H9 (cell line): ENCODE results near the gene DNAAF3. TPM values are rescaled to one million over a fixed set of nuclear protein-coding genes. Genes with fewer than 3 reads are reported as not detected.

Experiments
- DNase-seq: peaks from one replicate; pipeline ENCODE4 v3.0.0-alpha.2; 2017
- H2AFZ ChIP-seq: one replicate; pipeline ENCODE4 v1.6.1; 2013; ENCODE audit warnings: mild to moderate bottlenecking, low read length, control low read depth, moderate library complexity
- H2AK5ac ChIP-seq: 2 replicates; pipeline ENCODE4 v1.6.1; 2013; ENCODE audit warnings: low read length, control low read depth, mixed read lengths; ENCODE audit not compliant: insufficient read length
- H2BK120ac ChIP-seq: one replicate; pipeline ENCODE4 v1.6.1; 2013; ENCODE audit warnings: low read depth, mild to moderate bottlenecking, low read length, control low read depth, inconsistent platforms; ENCODE audit not compliant: poor library complexity, severe bottlenecking
- H2BK12ac ChIP-seq: 2 replicates; pipeline ENCODE4 v1.6.1; 2013; ENCODE audit warnings: low read length, control low read depth, mixed read lengths, low read depth; ENCODE audit not compliant: insufficient read length
- H2BK15ac ChIP-seq: 2 replicates; pipeline ENCODE4 v1.6.1; 2013; ENCODE audit warnings: low read depth, low read length, control low read depth
- H2BK20ac ChIP-seq: one replicate; pipeline ENCODE4 v1.6.1; 2013; ENCODE audit warnings: low read depth, mild to moderate bottlenecking, low read length, control low read depth, inconsistent platforms; ENCODE audit not compliant: poor library complexity, severe bottlenecking
- H2BK5ac ChIP-seq: 2 replicates; pipeline ENCODE4 v1.6.1; 2013; ENCODE audit warnings: low read length, control low read depth, mixed read lengths; ENCODE audit not compliant: insufficient read length
- H3K14ac ChIP-seq: 2 replicates; pipeline ENCODE4 v1.6.1; 2013; ENCODE audit warnings: low read length, control low read depth; ENCODE audit not compliant: insufficient read depth
- H3K18ac ChIP-seq: 2 replicates; pipeline ENCODE4 v1.6.1; 2013; ENCODE audit warnings: low read depth, mild to moderate bottlenecking, mixed read lengths, low read length, control low read depth; ENCODE audit not compliant: insufficient read length
- H3K23ac ChIP-seq: 2 replicates; pipeline ENCODE4 v1.6.1; 2013; ENCODE audit warnings: low read length, control low read depth, mixed read lengths, low read depth; ENCODE audit not compliant: insufficient read length
- H3K23me2 ChIP-seq: 2 replicates; pipeline ENCODE4 v1.6.1; 2013; ENCODE audit warnings: low read depth, mild to moderate bottlenecking, mixed read lengths, low read length, control low read depth; ENCODE audit not compliant: insufficient read length, poor library complexity, severe bottlenecking
- H3K27ac ChIP-seq: 2 replicates; pipeline ENCODE4 v1.5.1; 2013; ENCODE audit warnings: low read length, control low read depth, mixed read lengths, low read depth; ENCODE audit not compliant: insufficient read length
- H3K27me3 ChIP-seq: 2 replicates; pipeline ENCODE4 v1.6.1; 2013; ENCODE audit warnings: low read length, control low read depth, inconsistent platforms; ENCODE audit not compliant: insufficient read depth
- H3K4ac ChIP-seq: 2 replicates; pipeline ENCODE4 v1.6.1; 2013; ENCODE audit warnings: low read depth, mild to moderate bottlenecking, control low read depth, inconsistent platforms, low read length, moderate library complexity
- H3K4me1 ChIP-seq: 2 replicates; pipeline ENCODE4 v1.6.1; 2013; ENCODE audit warnings: low read length, control low read depth, inconsistent platforms; ENCODE audit not compliant: insufficient read depth
- H3K4me2 ChIP-seq: 2 replicates; pipeline ENCODE4 v1.6.1; 2013; ENCODE audit warnings: low read length, control low read depth, mixed read lengths; ENCODE audit not compliant: insufficient read length, insufficient read depth
- H3K56ac ChIP-seq: 2 replicates; pipeline ENCODE4 v1.6.1; 2013; ENCODE audit warnings: low read depth, mild to moderate bottlenecking, mixed read lengths, low read length, control low read depth; ENCODE audit not compliant: insufficient read length
- H3K79me1 ChIP-seq: 2 replicates; pipeline ENCODE4 v1.6.1; 2013; ENCODE audit warnings: low read depth, mild to moderate bottlenecking, moderate library complexity, low read length, control low read depth, inconsistent platforms; ENCODE audit not compliant: insufficient read depth, poor library complexity, severe bottlenecking
- H3K79me2 ChIP-seq: 2 replicates; pipeline ENCODE4 v1.6.1; 2013; ENCODE audit warnings: low read length, control low read depth, inconsistent platforms; ENCODE audit not compliant: insufficient read depth
- H3K9ac ChIP-seq: 2 replicates; pipeline ENCODE4 v1.6.1; 2013; ENCODE audit warnings: low read length, control low read depth, mixed read lengths; ENCODE audit not compliant: insufficient read length; ENCODE audit errors: extremely low read depth
- H3K9me3 ChIP-seq: one replicate; pipeline ENCODE4 v1.6.1; 2013; ENCODE audit warnings: low read depth, low read length, inconsistent platforms; ENCODE audit not compliant: control insufficient read depth
- H3T11ph ChIP-seq: one replicate; pipeline ENCODE4 v1.6.1; 2013; ENCODE audit warnings: mild to moderate bottlenecking, low read length, control low read depth, inconsistent platforms
- H4K20me1 ChIP-seq: one replicate; pipeline ENCODE4 v1.6.1; 2013; ENCODE audit not compliant: control insufficient read depth, insufficient read length, insufficient read depth
- H4K5ac ChIP-seq: 2 replicates; pipeline ENCODE4 v1.6.1; 2013; ENCODE audit warnings: low read depth, mild to moderate bottlenecking, mixed read lengths, low read length, control low read depth; ENCODE audit not compliant: insufficient read length
- H4K8ac ChIP-seq: replicated peaks from 2 replicates; pipeline ENCODE4 v1.6.1; 2013; ENCODE audit warnings: low read length, control low read depth, mixed read lengths, low read depth; ENCODE audit not compliant: insufficient read length
- H4K91ac ChIP-seq: 2 replicates; pipeline ENCODE4 v1.6.1; 2013; ENCODE audit warnings: low read depth, mild to moderate bottlenecking, moderate library complexity, mixed read lengths, low read length, control low read depth; ENCODE audit not compliant: insufficient read length
- H3K27ac Mint-ChIP-seq, 3 experiments: 2 replicates in 2 of 3; 3 replicates in 1 of 3; pipeline ENCODE4 v1.8.0; 2020 to 2021; ENCODE audit warnings: mixed read lengths in 3 of 3, mild to moderate bottlenecking in 1 of 3, moderate library complexity in 1 of 3
- H3K27me3 Mint-ChIP-seq: 2 replicates; pipeline ENCODE4 v1.8.0; 2021; ENCODE audit warnings: low read depth, mild to moderate bottlenecking, moderate library complexity, mixed read lengths
- H3K36me3 Mint-ChIP-seq, 3 experiments: 2 replicates in 2 of 3; 3 replicates in 1 of 3; pipeline ENCODE4 v1.8.0; 2020 to 2021; ENCODE audit warnings: low read depth in 3 of 3, mixed read lengths in 3 of 3; ENCODE audit not compliant: insufficient read depth in 1 of 3
- H3K4me1 Mint-ChIP-seq, 2 experiments: 2 replicates each; pipeline ENCODE4 v1.8.0; 2020; ENCODE audit warnings: mixed read lengths in 2 of 2
- H3K4me3 Mint-ChIP-seq, 2 experiments: 2 replicates in 1 of 2; 3 replicates in 1 of 2; pipeline ENCODE4 v1.8.0; 2020 to 2021; ENCODE audit warnings: mild to moderate bottlenecking in 2 of 2, mixed read lengths in 2 of 2, moderate library complexity in 1 of 2
- H3K9me3 Mint-ChIP-seq, 2 experiments: 2 replicates in 1 of 2; 3 replicates in 1 of 2; pipeline ENCODE4 v1.8.0; 2020; ENCODE audit warnings: mild to moderate bottlenecking in 2 of 2, mixed read lengths in 2 of 2, moderate library complexity in 1 of 2
- CTCF ChIP-seq: fragments of 200-600 bp; sonication (generic); conservative IDR thresholded peaks from 3 replicates; pipeline ENCODE4 v1.8.0; 2021; ENCODE audit warnings: antibody characterized with exemption, mild to moderate bottlenecking
- WGBS: extraction: QIAGEN DNeasy Blood & Tissue Kit; methylation state at CpG from one replicate; pipeline ENCODE4 v1.1.7; 2013; ENCODE audit warnings: missing lambda C conversion rate, low lambda C conversion rate, mixed read lengths; ENCODE audit not compliant: insufficient read length; ENCODE audit errors: extremely low coverage; 5-methylcytosine and 5-hydroxymethylcytosine counted together
- total RNA-seq: library from RNA; stranded (reverse); gene quantifications from 2 replicates; pipeline ENCODE4 v1.2.1, GENCODE V29; 2021

The DNAAF3 gene
- total RNA-seq, 1 experiment from 2014 or later: 4.6 TPM

- no peak overlapping the region for H4K8ac ChIP-seq
- no CpG with 5 or more reads among the region's 61 CpGs for WGBS
- H3K4me1 Mint-ChIP-seq: peaks cover 27 to 42% of the 10 kb centered on the region in 2 experiments
- H4K5ac ChIP-seq: no peak overlapping the region
- no peak overlapping the region for H2BK12ac ChIP-seq
- 0 out of 2 replicates have a peak overlapping the region, but pooled peaks have one; percentile 25 for H3K14ac ChIP-seq
- no peak for TF ChIP-seq CTCF
- peaks cover 15% of the 10 kb centered on the region for H3K23me2 ChIP-seq
- H3K9ac ChIP-seq: no peak overlapping the region
- H2AK5ac ChIP-seq: no peak overlapping the region
- H3T11ph ChIP-seq: no peak overlapping the region
- H4K91ac ChIP-seq: no peak overlapping the region
- H3K36me3 Mint-ChIP-seq: no peaks in the 10 kb centered on the region; a peak in 1 of 7 replicates
- H3K79me1 ChIP-seq: no peaks in the 10 kb centered on the region
- H3K23ac ChIP-seq: no peak overlapping the region
- peak overlapping the region; percentile 60 for H3K4me2 ChIP-seq
- H3K27me3 ChIP-seq: peaks cover 11% of the 10 kb centered on the region; the same call in 1 of the 2 replicates
- no peak overlapping the region for H2BK15ac ChIP-seq
- H3K27ac ChIP-seq: no peak overlapping the region
- no peak overlapping the region for H2BK20ac ChIP-seq
- H2BK5ac ChIP-seq: no peak overlapping the region
- H3K9me3 ChIP-seq: no peaks in the 10 kb centered on the region
- H3K4ac ChIP-seq: no peak overlapping the region
- H3K4me3 Mint-ChIP-seq: peak overlapping the region; percentile 67 to 87
- H3K79me2 ChIP-seq: no peaks in the 10 kb centered on the region
- no peaks in the 10 kb centered on the region for H4K20me1 ChIP-seq
- H2BK120ac ChIP-seq: no peak overlapping the region
- H3K56ac ChIP-seq: no peak overlapping the region
- peaks cover 2% of the 10 kb centered on the region; the same call in 1 of the 2 replicates for H3K4me1 ChIP-seq
- peaks cover 2 to 3% of the 10 kb centered on the region in 2 experiments; a peak in 4 of 5 replicates for H3K9me3 Mint-ChIP-seq
- H3K27me3 Mint-ChIP-seq: peaks cover 79% of the 10 kb centered on the region
- DNase-seq: peak; percentile 92
- H3K18ac ChIP-seq: peak overlapping the region; percentile 78
- no peak overlapping the region for H2AFZ ChIP-seq
- peak overlapping the region in 1 of 3 experiments; percentile 88; a peak in 3 of 7 replicates for H3K27ac Mint-ChIP-seq
These were observed 12.6 kb upstream of the DNAAF3 start for GRCh38 chr19:55178781-55179599.
